ENCODE data around the gene PSME4.

- TF ChIP-seq CTCF (IDR thresholded peaks at IDR 0.05) (no peak), ZFX (IDR thresholded peaks at IDR 0.05; ENCODE audit: borderline replicate concordance) (no peak)
Measured at GRCh38 chr2:53964257-53964952, 6.4 kb downstream of the PSME4 start.
